GM23338 (cell line): ENCODE results near the gene CYTH3. TPM values are rescaled to one million over a fixed set of nuclear protein-coding genes. Genes with fewer than 3 reads are reported as not detected.

ENCODE experiments used
- ATAC-seq: fragments of 200-7000 bp; cut with Tn5 transposase; 3 replicates; pipeline ENCODE4 v1.9.1; 2020
- DNase-seq: peaks from one replicate; pipeline ENCODE4 v3.0.0-alpha.2; 2015; ENCODE audit warnings: low spot score
- H2AFZ ChIP-seq: fragments of 200-600 bp; sonication (generic); 2 replicates; pipeline ENCODE4 v1.8.0; 2016; ENCODE audit warnings: antibody characterized with exemption, mild to moderate bottlenecking, moderate library complexity
- H3F3A ChIP-seq: fragments of 200-600 bp; sonication (generic); replicated peaks from 2 replicates; pipeline ENCODE4 v1.8.0; 2017; ENCODE audit warnings: antibody characterized with exemption, mixed run types, low read depth
- H3K27ac ChIP-seq: fragments of 200-600 bp; sonication (generic); 2 replicates; pipeline ENCODE4 v1.6.1; 2016; ENCODE audit warnings: low read depth
- H3K27me3 ChIP-seq: fragments of 200-600 bp; sonication (generic); 2 replicates; pipeline ENCODE4 v1.8.0; 2016; ENCODE audit warnings: mild to moderate bottlenecking, mixed run types, moderate library complexity; ENCODE audit not compliant: insufficient read depth
- H3K36me3 ChIP-seq: fragments of 200-600 bp; sonication (generic); 2 replicates; pipeline ENCODE4 v1.8.0; 2016; ENCODE audit warnings: mild to moderate bottlenecking; ENCODE audit not compliant: insufficient read depth
- H3K4me1 ChIP-seq: fragments of 200-600 bp; sonication (generic); 2 replicates; pipeline ENCODE4 v1.8.0; 2016; ENCODE audit warnings: mild to moderate bottlenecking, moderate library complexity; ENCODE audit not compliant: insufficient read depth
- H3K4me2 ChIP-seq: fragments of 200-600 bp; sonication (generic); 2 replicates; pipeline ENCODE4 v1.7.1; 2017; ENCODE audit warnings: mixed run types
- H3K4me3 ChIP-seq: fragments of 200-600 bp; sonication (generic); 2 replicates; pipeline ENCODE4 v1.6.1; 2016; ENCODE audit warnings: mixed run types
- H3K79me2 ChIP-seq: fragments of 200-600 bp; sonication (generic); replicated peaks from 2 replicates; pipeline ENCODE4 v1.8.0; 2017; ENCODE audit warnings: mild to moderate bottlenecking; ENCODE audit not compliant: insufficient read depth
- H3K9me2 ChIP-seq: fragments of 200-600 bp; sonication (generic); 2 replicates; pipeline ENCODE4 v1.8.0; 2017; ENCODE audit not compliant: insufficient read depth
- H4K20me1 ChIP-seq: fragments of 200-600 bp; sonication (generic); replicated peaks from 2 replicates; pipeline ENCODE4 v1.8.0; 2017; ENCODE audit warnings: mild to moderate bottlenecking; ENCODE audit not compliant: insufficient read depth
- H3K27ac Mint-ChIP-seq: 2 replicates; pipeline ENCODE4 v1.8.0; 2020; ENCODE audit warnings: inconsistent platforms, mild to moderate bottlenecking, moderate library complexity, mixed read lengths
- H3K27me3 Mint-ChIP-seq: 3 replicates; pipeline ENCODE4 v1.8.0; 2022; ENCODE audit warnings: low read depth, mild to moderate bottlenecking, moderate library complexity, mixed read lengths, inconsistent platforms; ENCODE audit not compliant: insufficient read depth, poor library complexity
- H3K36me3 Mint-ChIP-seq: 3 replicates; pipeline ENCODE4 v1.8.0; 2021; ENCODE audit warnings: low read depth, mild to moderate bottlenecking, inconsistent platforms, moderate library complexity, mixed read lengths
- H3K4me1 Mint-ChIP-seq: 3 replicates; pipeline ENCODE4 v1.8.0; 2020; ENCODE audit warnings: mild to moderate bottlenecking, inconsistent platforms, mixed read lengths
- H3K4me3 Mint-ChIP-seq: 3 replicates; pipeline ENCODE4 v1.8.0; 2021; ENCODE audit warnings: moderate library complexity, mild to moderate bottlenecking, inconsistent platforms, mixed read lengths
- H3K9me3 Mint-ChIP-seq: 3 replicates; pipeline ENCODE4 v1.8.0; 2020; ENCODE audit warnings: moderate library complexity, mild to moderate bottlenecking, inconsistent platforms, mixed read lengths
- CTCF ChIP-seq, 2 experiments: fragments of 200-600 bp in 1 of 2; sonication (generic) in 1 of 2; conservative IDR thresholded peaks; 2 replicates each; pipeline versions ENCODE4 v1.5.1 to v1.6.1; 2016 to 2017; ENCODE audit warnings: antibody characterized with exemption in 2 of 2, low read depth in 2 of 2, mild to moderate bottlenecking in 2 of 2, moderate library complexity in 1 of 2
- EZH2phosphoT487 ChIP-seq: fragments of 200-600 bp; sonication (generic); IDR thresholded peaks from one replicate; pipeline ENCODE4 v1.8.1; 2018; ENCODE audit warnings: antibody characterized with exemption; ENCODE audit not compliant: unreplicated experiment
- NANOG ChIP-seq: IDR thresholded peaks from 2 replicates; pipeline ENCODE4 v1.6.1; 2016; ENCODE audit warnings: antibody characterized with exemption, borderline replicate concordance
- POLR2AphosphoS5 ChIP-seq: IDR thresholded peaks from 2 replicates; pipeline ENCODE4 v1.6.1; 2016; ENCODE audit warnings: antibody characterized with exemption, low read depth
- REST ChIP-seq: IDR thresholded peaks from one replicate; pipeline ENCODE4 v1.6.1; 2018; ENCODE audit warnings: antibody characterized with exemption; ENCODE audit not compliant: unreplicated experiment
- ZNF114 ChIP-seq: fragments of 250-450 bp; sonication (Bioruptor Pico); IDR thresholded peaks from 2 replicates; pipeline ENCODE4 v1.5.0; 2020; ENCODE audit warnings: mild to moderate bottlenecking, moderate library complexity
- ZNF462 ChIP-seq: fragments of 250-450 bp; sonication (Bioruptor Pico); IDR thresholded peaks from 2 replicates; pipeline ENCODE4 v1.5.0; 2020; ENCODE audit warnings: mild to moderate bottlenecking, moderate library complexity
- polyA plus RNA-seq: library from polyadenylated mRNA; unstranded; fragments of >200 nt; fragmentation: Nextera tagmentation; extraction: Ambion mirVana; gene quantifications from 2 replicates; pipeline ENCODE4 v1.2.1, GENCODE V29; 2016
- total RNA-seq: library from RNA; depleted of rRNA; stranded (reverse); fragments of >200 nt; shearing (Covaris generic); gene quantifications from 2 replicates; pipeline ENCODE4 v1.2.3, GENCODE V29; 2014

CYTH3 gene
- total and polyA plus RNA-seq, 2 experiments from 2014 or later = 4.6 to 15.3 TPM

GRCh38 chr7:6142871-6143380 is 129.5 kb downstream of the CYTH3 start:
- H3K9me2 ChIP-seq = no peaks in the 10 kb centered on the region

More at GRCh38 chr7:6142871-6143380, 129.5 kb downstream of the CYTH3 start:
- Mint-ChIP-seq H3K27me3 (peaks cover 4% of the 10 kb centered on the region), H3K4me1 (no peaks in the 10 kb centered on the region), H3K9me3 (no peaks in the 10 kb centered on the region), H3K27ac (peak overlapping the region; percentile 51; the same call in 1 of the 2 replicates), H3K36me3 (peaks cover 81% of the 10 kb centered on the region), H3K4me3 (no peak overlapping the region)
- Histone ChIP-seq H3K36me3 (peaks cover 47% of the 10 kb centered on the region), H3K4me3 (no peak overlapping the region), H3K4me1 (no peaks in the 10 kb centered on the region), H3K27ac (no peak overlapping the region), H3K27me3 (no peaks in the 10 kb centered on the region), H3K4me2 (no peak overlapping the region), H4K20me1 (peaks cover 15% of the 10 kb centered on the region; the same call in 1 of the 2 replicates), H3F3A (no peaks in the 10 kb centered on the region), H2AFZ (no peak overlapping the region), H3K79me2 (no peaks in the 10 kb centered on the region)
- no peak for DNase-seq
- ATAC-seq = no peak
- TF ChIP-seq NANOG (no peak), EZH2phosphoT487 (no peak), ZNF114 (CRISPR knock-in tag) (no peak), POLR2AphosphoS5 (no peak), REST (no peak), ZNF462 (CRISPR knock-in tag) (no peak), CTCF (conservative IDR thresholded peaks at IDR 0.05; ENCODE audit: low read depth in 2 of 2) (no peak)
